Fibroblast of mammary gland (primary cell): Measurements from ENCODE around the gene ASTN2.

ENCODE experiments used
- DNase-seq: peaks from one replicate; pipeline ENCODE4 v3.0.0-alpha.2; 2010; ENCODE audit warnings: low read depth
- H3K4me3 ChIP-seq: 2 replicates; pipeline ENCODE4 v1.5.1; 2011; ENCODE audit warnings: low read depth, mild to moderate bottlenecking, low read length, moderate library complexity; ENCODE audit not compliant: control insufficient read depth
- CTCF ChIP-seq: conservative IDR thresholded peaks from 2 replicates; pipeline ENCODE4 v1.5.1; 2011; ENCODE audit warnings: low read depth, low read length, inconsistent platforms; ENCODE audit not compliant: control insufficient read depth, insufficient read depth

The ASTN2 gene

GRCh38 chr9:116592970-116593369 lies 821.9 kb downstream of the ASTN2 start:
- no peak for TF ChIP-seq CTCF
- H3K4me3 ChIP-seq, result no peak overlapping the region
- peak; percentile 64 for DNase-seq

- peak; percentile 92 for TF ChIP-seq CTCF
- peak; percentile 89 for DNase-seq
- H3K4me3 ChIP-seq, result no peak overlapping the region
These were observed 825.2 kb downstream of the ASTN2 start for GRCh38 chr9:116589392-116590354.

GRCh38 chr9:116587919-116588318 lies 826.9 kb downstream of the ASTN2 start:
- H3K4me3 ChIP-seq, result no peak overlapping the region
- no peak for DNase-seq
- TF ChIP-seq CTCF, result no peak

GRCh38 chr9:116585896-116586295 lies 829.0 kb downstream of the ASTN2 start:
- no peak for DNase-seq
- TF ChIP-seq CTCF, result no peak
- H3K4me3 ChIP-seq, result no peak overlapping the region

- no peak for TF ChIP-seq CTCF
- no peak for DNase-seq
- no peak overlapping the region for H3K4me3 ChIP-seq
These were observed 829.7 kb downstream of the ASTN2 start for GRCh38 chr9:116585204-116585603.

GRCh38 chr9:116580853-116581252 lies 834.0 kb downstream of the ASTN2 start:
- H3K4me3 ChIP-seq, result no peak overlapping the region
- peak; percentile 22 for DNase-seq
- TF ChIP-seq CTCF, result no peak
